NCI-H774 (cell line): Measurements from ENCODE around the gene SMKR1.
"Not testable (repeated sequence)": the region's sequence is repeated elsewhere in the genome, so short reads cannot be mapped to it uniquely, and the experiment has no call there.

Experiments
- DNase-seq: peaks from one replicate; lab custom pipeline; 2025; lab: John Stamatoyannopoulos, UW

Gene SMKR1

DNA sequence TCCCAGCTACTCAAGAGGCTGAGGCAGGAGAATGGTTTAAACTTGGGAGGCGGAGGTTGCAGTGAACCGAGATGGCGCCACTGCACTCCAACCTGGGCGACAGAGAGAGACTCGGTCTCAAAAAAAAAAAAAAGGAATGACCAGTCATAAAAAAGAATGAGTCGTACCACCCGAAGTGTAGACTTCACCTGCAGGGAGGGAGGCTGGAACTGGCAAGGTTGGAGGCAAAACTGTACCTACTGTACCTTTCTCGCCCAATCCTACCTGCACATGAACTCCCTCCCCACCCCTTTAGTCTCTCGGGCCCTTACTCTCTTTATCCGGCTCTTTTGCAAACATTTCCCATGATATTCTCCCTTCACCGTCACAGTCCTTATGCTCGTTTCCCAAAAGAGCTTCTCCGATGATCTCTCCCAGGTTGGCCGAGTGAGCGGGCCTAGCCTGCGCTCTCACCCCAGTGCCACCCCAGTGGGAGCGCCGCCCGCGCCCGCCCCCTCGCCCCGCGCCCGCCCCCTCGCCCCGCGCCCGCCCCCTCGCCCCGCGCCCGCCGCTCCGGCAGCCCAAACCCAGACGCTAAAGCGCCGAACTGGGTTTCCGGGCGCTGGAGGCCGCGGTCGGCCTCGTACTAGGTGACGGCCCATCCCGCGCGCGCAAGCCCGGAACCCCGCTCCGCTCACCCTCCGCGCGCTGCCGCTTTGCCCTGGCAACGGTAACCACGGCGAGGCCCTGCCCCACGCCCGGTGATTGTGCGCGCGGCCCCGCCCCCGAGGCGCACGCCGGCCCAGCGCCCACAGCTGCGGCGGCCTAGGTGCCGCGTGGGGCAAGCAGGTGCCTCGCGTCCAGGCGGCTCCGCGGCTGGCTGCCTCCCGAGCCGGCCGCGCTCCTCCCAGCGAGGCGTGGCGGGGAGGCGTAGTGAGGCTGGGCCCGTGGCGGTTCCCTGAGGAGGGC, at the start of gene SMKR1:
SMKR1 (plus strand) TSS at position 772 of the 948 bp plus-strand sequence. CDS start 294 bp downstream, outside the sequence.
- DNase-seq = peak; percentile 83

- no peak for DNase-seq
Observed at GRCh38 chr7:129452589-129453231, 49.6 kb upstream of the SMKR1 start.

DNA sequence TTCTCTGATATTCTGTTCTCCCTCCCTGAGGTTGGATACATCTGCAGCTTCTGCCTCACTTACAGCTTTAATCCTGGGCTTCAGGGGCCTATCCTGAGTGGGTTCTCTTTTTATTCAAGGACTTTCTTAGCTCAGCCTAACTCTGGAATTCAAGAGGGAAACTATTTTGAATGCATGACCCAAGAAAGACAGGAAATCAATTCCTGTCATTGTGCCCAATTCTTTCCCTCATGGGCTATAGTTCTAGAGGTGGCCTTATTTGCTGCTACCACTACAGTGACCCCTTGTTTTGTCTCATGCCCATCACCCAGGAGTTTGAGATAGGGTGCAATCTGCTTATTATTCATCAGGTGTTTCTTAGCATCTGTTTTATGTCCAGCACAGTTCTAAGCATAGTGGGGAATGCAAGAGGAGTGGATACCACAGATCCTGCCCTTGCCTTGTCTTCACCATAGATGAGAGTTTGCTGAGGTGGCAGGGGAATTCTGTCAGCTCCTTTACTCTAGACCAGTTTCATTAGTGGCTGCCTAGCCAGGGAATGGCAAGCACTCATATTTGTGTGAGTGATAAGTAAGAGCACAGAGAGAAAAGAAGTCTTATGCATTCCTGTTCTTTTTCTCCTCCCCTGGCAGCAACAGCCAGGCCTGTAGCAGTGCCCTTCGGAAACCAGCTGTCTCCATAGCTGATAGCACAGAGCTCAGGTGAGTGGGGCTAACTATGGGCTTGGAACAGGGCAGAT, 48.7 kb upstream of the SMKR1 start:
- no peak for DNase-seq

- DNase-seq = no peak
Observed at GRCh38 chr7:129454249-129454551, 48.1 kb upstream of the SMKR1 start.

DNA sequence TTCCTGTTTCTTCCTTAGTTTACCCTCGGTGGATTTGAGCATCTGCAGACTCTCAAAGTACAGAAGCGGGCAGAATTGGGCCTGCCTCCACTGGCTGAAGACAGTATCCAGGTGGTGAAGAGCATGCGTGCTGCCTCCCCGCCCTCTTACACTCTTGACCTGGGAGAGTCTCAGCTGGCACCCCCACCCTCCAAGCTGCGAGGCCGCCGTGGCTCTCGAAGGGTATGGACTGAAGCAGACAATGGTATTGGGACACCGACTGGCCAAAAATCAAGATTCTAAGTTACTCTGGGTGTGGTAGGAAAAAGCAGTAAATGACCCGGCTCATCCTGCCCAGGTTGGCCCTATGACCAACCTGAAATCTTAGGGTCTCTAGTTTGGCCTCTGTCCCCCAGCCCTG, 45.9 kb upstream of the SMKR1 start:
- no peak for DNase-seq

DNA sequence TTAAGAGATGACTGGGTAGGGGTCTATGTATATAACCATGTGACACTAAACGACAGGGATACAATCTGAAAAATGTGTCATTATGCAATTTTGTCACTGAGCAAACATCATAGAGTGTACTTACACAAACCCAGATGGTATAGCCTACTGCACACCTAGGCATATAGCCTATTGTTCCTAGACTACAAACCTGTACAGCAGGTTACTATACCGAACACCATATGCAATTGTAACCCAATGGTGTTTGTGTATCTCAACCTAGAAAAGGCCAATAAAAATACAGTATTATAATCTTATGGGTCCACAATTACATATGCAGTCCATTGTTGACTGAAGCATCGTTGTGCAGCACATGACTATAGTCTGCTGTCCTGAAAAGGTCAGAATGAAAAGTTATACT, 45.2 kb upstream of the SMKR1 start:
- no peak for DNase-seq

DNA sequence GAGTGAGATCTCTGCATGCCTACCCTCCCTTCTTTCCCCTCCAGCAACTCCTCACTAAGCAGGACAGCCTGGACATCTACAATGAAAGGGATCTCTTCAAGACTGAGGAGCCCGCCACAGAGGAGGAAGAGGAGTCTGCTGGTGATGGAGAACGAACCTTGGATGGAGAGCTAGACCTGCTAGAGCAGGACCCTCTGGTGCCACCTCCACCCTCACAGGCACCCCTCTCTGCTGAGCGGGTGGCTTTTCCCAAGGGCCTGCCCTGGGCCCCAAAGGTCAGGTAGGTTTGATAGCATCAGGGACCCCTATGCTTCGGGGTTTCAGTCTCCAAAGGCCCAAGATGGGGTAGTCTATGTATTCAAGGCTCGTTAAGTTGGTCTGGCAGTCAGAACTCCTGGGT, 44.2 kb upstream of the SMKR1 start:
- no peak for DNase-seq

GRCh38 chr7:129461809-129462208, 40.5 kb upstream of the SMKR1 start:
- DNase-seq = no peak

GRCh38 chr7:129462420-129462819, 39.9 kb upstream of the SMKR1 start:
- DNase-seq = no peak

DNA sequence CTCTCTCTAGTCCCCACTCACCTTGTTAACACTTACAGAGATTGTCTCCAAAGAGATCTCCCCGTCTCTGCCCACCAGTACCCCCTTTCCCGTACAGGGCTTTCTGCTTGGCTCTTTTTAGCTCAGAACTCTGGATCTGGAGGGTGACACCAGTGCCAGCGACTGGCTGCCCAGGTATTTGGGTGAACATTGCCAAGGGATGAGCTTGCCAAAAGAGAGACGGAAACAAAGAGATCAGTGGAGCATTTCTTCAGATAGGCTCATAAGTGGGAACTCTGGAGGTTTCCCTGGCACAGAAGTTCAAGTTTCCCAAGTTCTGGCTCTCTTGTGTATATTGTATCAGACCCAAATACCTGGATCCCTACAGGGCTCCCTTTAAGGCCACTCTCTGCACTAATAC, 38.1 kb upstream of the SMKR1 start:
- no peak for DNase-seq

- DNase-seq = no peak
Observed at GRCh38 chr7:129465080-129465479, 37.3 kb upstream of the SMKR1 start.

DNA sequence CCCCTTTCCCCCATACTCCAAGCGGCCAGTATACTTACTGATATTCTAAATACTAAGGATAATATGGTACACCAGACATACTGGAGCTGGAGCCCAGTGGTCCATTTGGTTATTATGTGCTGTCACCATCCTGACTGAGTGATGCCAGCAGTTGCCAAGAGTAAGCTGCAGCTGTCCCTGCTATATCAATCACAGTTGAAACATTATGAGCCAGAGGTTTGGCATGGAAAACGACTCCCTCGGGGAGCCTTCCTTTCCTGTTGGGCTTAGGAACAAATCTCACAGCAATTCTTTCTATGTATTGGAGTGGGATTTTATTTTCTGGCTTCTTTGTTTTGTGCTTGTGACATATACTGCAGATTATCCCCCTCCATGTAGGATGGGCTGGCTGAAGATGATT, 35.5 kb upstream of the SMKR1 start:
- no peak for DNase-seq

DNA sequence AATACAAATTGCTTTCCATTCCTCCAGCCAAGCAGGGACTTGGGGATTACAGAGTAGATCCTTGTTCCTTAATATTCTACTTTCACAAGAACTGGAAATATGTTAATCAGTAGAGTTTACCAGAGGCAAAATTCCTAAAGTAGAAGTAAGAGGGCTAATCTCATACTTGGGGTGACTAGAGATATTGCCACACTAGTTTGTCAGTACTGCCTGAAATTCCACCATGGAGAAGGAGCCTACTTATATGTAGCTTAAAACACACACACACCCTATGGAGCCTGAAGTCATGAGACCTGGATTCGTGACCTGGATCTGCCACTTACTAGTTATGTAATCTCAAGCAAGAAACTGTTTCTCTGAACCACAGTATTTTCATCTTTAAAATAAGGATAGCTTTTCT, 34.2 kb upstream of the SMKR1 start:
- no peak for DNase-seq

- DNase-seq = no peak
Observed at GRCh38 chr7:129468547-129468946, 33.8 kb upstream of the SMKR1 start.

DNA sequence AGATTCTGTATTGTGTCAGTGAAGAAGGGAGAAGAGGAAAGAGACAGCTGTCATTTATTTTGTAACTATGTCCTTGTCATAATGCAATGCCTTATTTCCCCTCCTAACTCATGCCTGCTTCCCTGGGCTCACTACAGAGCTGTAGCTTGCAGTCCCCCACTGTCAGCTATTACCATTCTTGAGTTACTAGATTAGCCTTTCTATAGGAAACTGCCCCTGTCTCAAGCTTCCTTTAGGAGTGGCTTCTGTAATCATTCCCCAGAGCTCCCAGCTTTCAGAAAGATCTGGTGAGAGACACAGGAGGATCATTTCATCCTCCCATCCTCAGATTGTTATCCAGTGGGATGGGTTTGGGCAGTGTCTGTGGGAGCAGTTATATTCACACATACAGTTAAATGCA, 32.4 kb upstream of the SMKR1 start:
- no peak for DNase-seq

GRCh38 chr7:129470411-129470810, 31.9 kb upstream of the SMKR1 start:
- no peak for DNase-seq

GRCh38 chr7:129471402-129471827, 30.9 kb upstream of the SMKR1 start:
- DNase-seq = no peak

- not testable (repeated sequence) for DNase-seq
Observed at GRCh38 chr7:129475931-129476330, 26.4 kb upstream of the SMKR1 start.

DNA sequence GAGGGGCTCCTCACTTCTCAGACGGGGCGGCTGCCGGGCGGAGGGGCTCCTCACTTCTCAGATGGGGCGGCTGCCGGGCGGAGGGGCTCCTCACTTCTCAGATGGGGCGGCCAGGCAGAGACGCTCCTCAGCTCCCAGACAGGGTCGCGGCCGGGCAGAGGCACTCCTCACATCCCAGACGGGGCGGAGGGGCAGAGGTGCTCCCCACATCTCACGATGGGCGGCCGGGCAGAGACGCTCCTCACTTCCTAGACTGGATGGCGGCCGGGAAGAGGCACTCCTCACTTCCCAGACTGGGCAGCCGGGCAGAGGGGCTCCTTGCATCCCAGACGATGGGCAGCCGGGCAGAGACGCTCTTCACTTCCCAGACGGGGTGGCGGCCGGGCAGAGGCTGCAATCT, 25.9 kb upstream of the SMKR1 start:
- not testable (repeated sequence) for DNase-seq

GRCh38 chr7:129479831-129480230, 22.5 kb upstream of the SMKR1 start:
- DNase-seq = no peak

DNA sequence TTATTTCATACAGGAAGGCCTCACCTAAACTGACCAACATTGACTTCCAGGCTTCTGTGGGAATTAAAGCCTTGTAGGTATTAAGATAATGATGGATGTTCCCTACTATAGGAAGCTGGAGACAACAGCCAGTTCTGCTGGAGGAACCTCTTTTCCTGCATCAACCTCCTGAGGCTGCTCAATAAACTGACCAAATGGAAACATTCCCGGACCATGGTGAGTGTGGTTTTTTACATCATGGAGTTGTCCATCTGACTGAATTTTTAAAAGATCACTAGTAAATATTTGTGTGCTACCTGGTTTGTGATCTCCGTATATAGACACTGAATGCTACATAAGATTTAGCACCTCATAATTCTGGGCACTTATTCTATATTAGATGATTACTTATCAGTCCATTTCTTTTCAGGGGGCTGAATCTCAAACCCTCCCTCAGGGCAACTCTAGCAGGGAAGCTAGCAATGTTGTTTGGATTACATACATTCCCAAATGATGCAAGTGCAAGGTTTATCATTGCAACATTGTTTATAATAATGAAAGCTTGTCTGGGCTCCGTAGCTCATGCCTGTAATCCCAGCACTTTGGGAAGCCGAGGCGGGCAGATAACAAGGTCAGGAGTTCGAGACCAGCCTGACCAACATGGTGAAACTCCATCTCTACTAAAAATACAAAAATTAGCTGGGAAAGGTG, 21.5 kb upstream of the SMKR1 start:
- no peak for DNase-seq

DNA sequence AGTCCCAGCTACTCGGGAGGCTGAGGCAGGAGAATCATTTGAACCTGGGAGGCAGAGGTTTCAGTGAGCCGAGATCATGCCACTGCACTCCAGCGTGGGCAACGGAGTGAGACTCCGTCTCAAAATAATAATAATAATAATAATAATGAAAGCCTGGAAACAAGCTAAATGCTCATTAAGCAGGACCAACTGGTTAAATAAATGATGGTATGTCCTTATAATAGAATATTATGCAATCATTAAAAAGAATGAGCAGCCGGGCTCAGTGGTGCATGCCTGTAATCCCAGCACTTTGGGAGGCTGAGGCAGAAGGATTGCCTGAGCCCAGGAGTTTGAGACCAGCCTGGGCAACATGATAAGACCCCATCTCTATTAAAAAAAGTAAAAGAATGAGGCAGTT, 21.0 kb upstream of the SMKR1 start:
- not testable (repeated sequence) for DNase-seq
